OCI-LY1 (cell line): ENCODE measurements around the gene CALM3.
"Not testable (repeated sequence)": the region's sequence is repeated elsewhere in the genome, so short reads cannot be mapped to it uniquely, and the experiment has no call there.

Experiments used
- H2AFZ ChIP-seq: fragments of 200-600 bp; sonication (generic), shearing (Covaris generic); 2 replicates; pipeline ENCODE4 v1.6.0; 2014; ENCODE audit warnings: antibody characterized with exemption, mild to moderate bottlenecking, low read length
- H3F3A ChIP-seq: fragments of 200-600 bp; sonication (generic), shearing (Covaris generic); 2 replicates; pipeline ENCODE4 v1.6.0; 2014; ENCODE audit warnings: mild to moderate bottlenecking, antibody characterized with exemption, low read length, moderate library complexity; ENCODE audit not compliant: insufficient read depth
- H3K27ac ChIP-seq: fragments of 200-600 bp; sonication (generic); 2 replicates; pipeline ENCODE4 v1.5.1; 2014; ENCODE audit warnings: low read length, mixed run types, mild to moderate bottlenecking, low read depth; ENCODE audit not compliant: poor library complexity, severe bottlenecking
- H3K27me3 ChIP-seq: fragments of 200-600 bp; sonication (generic); 2 replicates; pipeline ENCODE4 v1.6.0; 2014; ENCODE audit warnings: antibody characterized with exemption, mild to moderate bottlenecking, low read length, moderate library complexity; ENCODE audit not compliant: insufficient read depth
- H3K36me3 ChIP-seq: fragments of 200-600 bp; sonication (generic); 2 replicates; pipeline ENCODE4 v1.6.1; 2014; ENCODE audit warnings: mild to moderate bottlenecking, antibody characterized with exemption, low read length, moderate library complexity, mixed read lengths; ENCODE audit not compliant: insufficient read depth
- H3K4me1 ChIP-seq: fragments of 200-600 bp; sonication (generic); 2 replicates; pipeline ENCODE4 v1.5.1; 2014; ENCODE audit warnings: mild to moderate bottlenecking, low read length, moderate library complexity; ENCODE audit not compliant: insufficient read depth, severe bottlenecking
- H3K4me2 ChIP-seq: fragments of 200-600 bp; sonication (generic), shearing (Covaris generic); 2 replicates; pipeline ENCODE4 v1.6.1; 2014; ENCODE audit warnings: low read length
- H3K4me3 ChIP-seq: fragments of 200-600 bp; sonication (generic); 2 replicates; pipeline ENCODE4 v1.5.1; 2014; ENCODE audit warnings: low read length, low read depth, mild to moderate bottlenecking, mixed read lengths; ENCODE audit not compliant: poor library complexity, severe bottlenecking
- H3K79me2 ChIP-seq: fragments of 200-600 bp; shearing (Covaris generic); 2 replicates; pipeline ENCODE4 v1.6.1; 2016; ENCODE audit warnings: mixed run types, low read length, mixed read lengths; ENCODE audit not compliant: insufficient read depth
- H3K9ac ChIP-seq: fragments of 200-600 bp; sonication (generic), shearing (Covaris generic); 2 replicates; pipeline ENCODE4 v1.6.1; 2014; ENCODE audit warnings: mild to moderate bottlenecking, low read length, mixed read lengths
- H3K9me2 ChIP-seq: fragments of 200-600 bp; sonication (generic), shearing (Covaris generic); 2 replicates; pipeline ENCODE4 v1.6.1; 2014; ENCODE audit warnings: low read depth, mild to moderate bottlenecking, low read length, mixed read lengths
- H3K9me3 ChIP-seq: fragments of 200-600 bp; shearing (Covaris generic); 2 replicates; pipeline ENCODE4 v1.6.1; 2014; ENCODE audit warnings: low read length, mixed read lengths
- H4K20me1 ChIP-seq: fragments of 200-600 bp; sonication (generic), shearing (Covaris generic); 2 replicates; pipeline ENCODE4 v1.6.0; 2016; ENCODE audit warnings: mild to moderate bottlenecking, low read length; ENCODE audit not compliant: insufficient read depth
- EZH2 ChIP-seq: fragments of 200-600 bp; sonication (generic), shearing (Covaris generic); IDR thresholded peaks from 2 replicates; pipeline ENCODE4 v1.8.0; 2017; ENCODE audit warnings: borderline replicate concordance, mixed run types, mild to moderate bottlenecking, antibody characterized with exemption, low read length, moderate library complexity, mixed read lengths
- TF ChIP-seq, protein P1 (sequence below): fragments of 200-600 bp; sonication (generic), shearing (Covaris generic); IDR thresholded peaks from 2 replicates; pipeline ENCODE4 v1.5.1; 2017; ENCODE audit warnings: mild to moderate bottlenecking, antibody characterized with exemption, low read length, moderate library complexity, mixed read lengths

The CALM3 gene

DNA sequence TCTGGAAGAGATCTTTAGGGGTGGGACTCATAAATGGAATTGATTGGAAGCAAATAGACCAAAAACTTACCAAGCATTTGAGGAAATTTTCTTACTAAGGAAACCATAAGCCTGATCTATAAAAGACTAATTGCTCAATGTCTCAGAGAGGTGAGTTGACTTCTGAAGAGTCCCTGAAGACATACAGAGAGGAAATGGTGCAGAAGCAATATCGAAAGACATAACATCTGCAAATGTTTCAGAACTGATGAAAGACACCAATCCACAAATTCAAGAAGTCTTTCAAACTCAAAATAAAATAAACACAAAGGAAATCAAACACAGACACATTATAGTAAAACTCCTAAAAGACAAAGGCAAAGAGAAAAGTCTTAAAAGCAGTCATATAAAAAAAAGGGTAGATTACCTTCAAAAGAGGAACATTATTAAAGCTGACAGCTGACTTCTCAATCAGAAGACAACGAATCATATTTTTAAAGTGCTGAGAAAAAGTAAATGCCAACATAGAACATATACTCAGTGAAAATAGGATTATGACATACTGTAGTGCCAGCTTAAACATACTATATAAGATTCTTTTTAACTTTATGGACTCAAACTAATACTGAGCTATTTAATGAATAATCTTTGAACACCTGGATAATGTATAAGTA, 45.4 kb upstream of the CALM3 start:
- Histone ChIP-seq H3K4me1 (no peaks in the 10 kb centered on the region), H3K27me3 (no peaks in the 10 kb centered on the region), H3K9me3 (peaks cover 7% of the 10 kb centered on the region; the same call in 1 of the 2 replicates), H3K9me2 (no peaks in the 10 kb centered on the region), H3K27ac (no peak overlapping the region), H3K4me3 (no peak overlapping the region), H3K36me3 (no peaks in the 10 kb centered on the region), H3F3A (no peaks in the 10 kb centered on the region), H3K4me2 (no peak overlapping the region), H3K9ac (no peak overlapping the region), H3K79me2 (no peaks in the 10 kb centered on the region), H4K20me1 (no peaks in the 10 kb centered on the region), H2AFZ (no peak overlapping the region)
- TF ChIP-seq, protein P1, sequence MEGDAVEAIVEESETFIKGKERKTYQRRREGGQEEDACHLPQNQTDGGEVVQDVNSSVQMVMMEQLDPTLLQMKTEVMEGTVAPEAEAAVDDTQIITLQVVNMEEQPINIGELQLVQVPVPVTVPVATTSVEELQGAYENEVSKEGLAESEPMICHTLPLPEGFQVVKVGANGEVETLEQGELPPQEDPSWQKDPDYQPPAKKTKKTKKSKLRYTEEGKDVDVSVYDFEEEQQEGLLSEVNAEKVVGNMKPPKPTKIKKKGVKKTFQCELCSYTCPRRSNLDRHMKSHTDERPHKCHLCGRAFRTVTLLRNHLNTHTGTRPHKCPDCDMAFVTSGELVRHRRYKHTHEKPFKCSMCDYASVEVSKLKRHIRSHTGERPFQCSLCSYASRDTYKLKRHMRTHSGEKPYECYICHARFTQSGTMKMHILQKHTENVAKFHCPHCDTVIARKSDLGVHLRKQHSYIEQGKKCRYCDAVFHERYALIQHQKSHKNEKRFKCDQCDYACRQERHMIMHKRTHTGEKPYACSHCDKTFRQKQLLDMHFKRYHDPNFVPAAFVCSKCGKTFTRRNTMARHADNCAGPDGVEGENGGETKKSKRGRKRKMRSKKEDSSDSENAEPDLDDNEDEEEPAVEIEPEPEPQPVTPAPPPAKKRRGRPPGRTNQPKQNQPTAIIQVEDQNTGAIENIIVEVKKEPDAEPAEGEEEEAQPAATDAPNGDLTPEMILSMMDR = no peak
- no peak for TF ChIP-seq EZH2

DNA sequence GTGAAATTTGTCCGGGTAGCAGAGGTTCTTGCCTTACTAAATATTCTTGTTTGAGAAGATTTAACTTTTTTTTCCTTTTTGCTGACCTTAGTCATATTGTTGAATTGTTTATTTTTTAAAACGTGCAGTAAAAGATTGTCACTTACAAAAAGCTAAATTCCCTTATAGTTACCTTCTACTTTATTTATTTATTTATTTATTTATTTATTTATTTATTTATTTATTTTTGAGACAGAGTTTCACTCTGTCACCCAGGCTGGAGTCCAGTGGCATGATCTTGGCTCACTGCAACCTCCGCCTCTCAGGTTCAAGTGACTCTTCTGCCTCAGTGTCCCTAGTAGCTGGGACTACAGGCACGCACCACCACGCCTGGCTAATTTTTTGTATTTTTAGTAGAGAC, 44.7 kb upstream of the CALM3 start:
- not testable (repeated sequence) for H3K27ac ChIP-seq, H3K27me3 ChIP-seq, H3K4me3 ChIP-seq, H3K79me2 ChIP-seq, H3F3A ChIP-seq, H3K4me1 ChIP-seq, H3K9me3 ChIP-seq, H3K9me2 ChIP-seq, H3K9ac ChIP-seq, H3K4me2 ChIP-seq, H3K36me3 ChIP-seq, H2AFZ ChIP-seq, H4K20me1 ChIP-seq

DNA sequence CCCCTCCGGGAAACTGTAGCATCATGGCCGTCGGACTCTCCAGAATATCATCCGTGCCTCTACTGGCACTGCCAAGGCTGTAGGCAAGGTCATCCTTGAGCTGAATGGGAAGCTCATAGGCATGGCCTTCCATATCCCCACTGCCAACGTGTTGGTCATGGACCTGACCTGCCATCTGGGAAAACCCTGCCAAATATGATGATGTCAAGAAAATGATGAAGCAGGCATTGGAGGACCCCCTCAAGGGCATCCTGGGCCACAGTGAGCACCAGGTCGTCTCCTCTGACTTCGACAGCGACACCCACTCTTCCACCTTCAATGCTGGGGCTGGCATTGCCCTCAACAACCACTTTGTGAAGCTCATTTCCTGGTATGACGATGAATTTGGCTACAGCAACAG, 41.9 kb upstream of the CALM3 start:
- Histone ChIP-seq H3K9me2 (no peaks in the 10 kb centered on the region), H3K27ac (no peak overlapping the region), H3K79me2 (no peaks in the 10 kb centered on the region), H3K4me3 (no peak overlapping the region), H3K4me2 (no peak overlapping the region), H3K9ac (no peak overlapping the region), H4K20me1 (no peaks in the 10 kb centered on the region), H3K4me1 (no peaks in the 10 kb centered on the region), H2AFZ (no peak overlapping the region), H3K9me3 (no peaks in the 10 kb centered on the region), H3K27me3 (no peaks in the 10 kb centered on the region), H3K36me3 (no peaks in the 10 kb centered on the region), H3F3A (no peaks in the 10 kb centered on the region)
- TF ChIP-seq, protein P1 = no peak
- no peak for TF ChIP-seq EZH2

DNA sequence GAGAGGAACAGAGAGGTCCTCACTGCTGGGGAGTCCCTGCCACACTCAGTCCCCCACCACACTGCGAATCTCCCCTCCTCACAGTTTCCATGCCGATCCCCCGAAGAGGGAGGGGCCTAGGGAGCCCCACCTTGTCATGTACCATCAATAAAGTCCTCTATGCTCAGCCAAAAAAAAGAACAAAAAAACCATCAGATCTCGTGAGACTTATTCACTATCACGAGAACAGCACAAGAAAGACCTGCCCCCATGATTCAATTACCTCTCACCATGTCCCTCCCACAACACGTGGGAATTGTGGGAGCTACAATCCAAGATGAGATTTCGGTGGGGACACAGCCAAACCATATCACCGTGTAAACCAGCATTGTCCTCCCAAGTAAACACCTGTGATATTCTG, 41.5 kb upstream of the CALM3 start:
- H3K27me3 ChIP-seq, H3K4me1 ChIP-seq, H3K9me2 ChIP-seq: not testable (repeated sequence)

More for the DNA sequence above, 41.5 kb upstream of the CALM3 start:
- H3K79me2 ChIP-seq, H3K9ac ChIP-seq, H3K4me2 ChIP-seq, H4K20me1 ChIP-seq, H3K36me3 ChIP-seq, H2AFZ ChIP-seq, H3K4me3 ChIP-seq, H3F3A ChIP-seq, H3K27ac ChIP-seq, H3K9me3 ChIP-seq: not testable (repeated sequence)
